NK-92 treated with Interleukin-12 subunit alpha and Interleukin-12 subunit beta, amount 100 ng/mL, for 24 hours (cell line): ENCODE data around the gene TNS3.

Experiments used
- DNase-seq: peaks from one replicate; lab custom pipeline; 2025; lab: John Stamatoyannopoulos, UW

TNS3 gene

GRCh38 chr7:47407136-47407535 lies 174.8 kb downstream of the TNS3 start:
- DNase-seq: no peak

GRCh38 chr7:47406801-47407129 lies 175.1 kb downstream of the TNS3 start:
- DNase-seq: no peak

GRCh38 chr7:47405921-47406800 lies 175.8 kb downstream of the TNS3 start:
- DNase-seq: no peak

- DNase-seq: no peak
Observed at GRCh38 chr7:47405286-47405904, 176.5 kb downstream of the TNS3 start.

- no peak for DNase-seq
Observed at GRCh38 chr7:47404010-47404409, 177.9 kb downstream of the TNS3 start.

GRCh38 chr7:47402941-47403866 lies 178.7 kb downstream of the TNS3 start:
- DNase-seq: no peak

- no peak for DNase-seq
Observed at GRCh38 chr7:47401611-47402570, 180.0 kb downstream of the TNS3 start.

- DNase-seq: no peak
Observed at GRCh38 chr7:47400741-47401206, 181.1 kb downstream of the TNS3 start.

GRCh38 chr7:47400001-47400400 lies 181.9 kb downstream of the TNS3 start:
- DNase-seq: no peak

- DNase-seq: no peak
Observed at GRCh38 chr7:47394751-47395252, 187.1 kb downstream of the TNS3 start.

GRCh38 chr7:47394216-47394615 lies 187.7 kb downstream of the TNS3 start:
- DNase-seq: no peak

GRCh38 chr7:47393406-47393805 lies 188.5 kb downstream of the TNS3 start:
- no peak for DNase-seq

GRCh38 chr7:47392241-47392759 lies 189.6 kb downstream of the TNS3 start:
- DNase-seq: no peak

GRCh38 chr7:47391726-47392125 lies 190.2 kb downstream of the TNS3 start:
- DNase-seq: no peak

- no peak for DNase-seq
Observed at GRCh38 chr7:47390914-47391313, 191.0 kb downstream of the TNS3 start.

GRCh38 chr7:47389923-47390630 lies 191.8 kb downstream of the TNS3 start:
- DNase-seq: no peak

GRCh38 chr7:47389171-47389922 lies 192.6 kb downstream of the TNS3 start:
- DNase-seq: no peak

GRCh38 chr7:47387506-47387905 lies 194.4 kb downstream of the TNS3 start:
- DNase-seq: no peak

- no peak for DNase-seq
Observed at GRCh38 chr7:47386273-47386835, 195.6 kb downstream of the TNS3 start.
